GM19468 (cell line): ENCODE data around the gene CHRDL2.
A peak's percentile ranks its signal among the peaks of the same experiment; 100 is the strongest.

Source experiments
- ATAC-seq: cut with Tn5 transposase; IDR thresholded peaks from one replicate; pipeline ENCODE4 v1.9.1; 2021; ENCODE audit warnings: mild to moderate bottlenecking, moderate library complexity, moderate number of reproducible peaks; ENCODE audit not compliant: unreplicated experiment; ENCODE audit errors: extremely low read depth

Gene CHRDL2

GRCh38 chr11:74749127-74749964 lies 18.1 kb upstream of the CHRDL2 start:
- ATAC-seq = peak; percentile 32

- ATAC-seq = peak; percentile 85
Measured at GRCh38 chr11:74748211-74749126, 17.2 kb upstream of the CHRDL2 start, which contains the start of gene RNF169. Gene RNF169 (plus strand): TSS chr11:74748849. CDS start chr11:74748881, 32 bp downstream.

DNA sequence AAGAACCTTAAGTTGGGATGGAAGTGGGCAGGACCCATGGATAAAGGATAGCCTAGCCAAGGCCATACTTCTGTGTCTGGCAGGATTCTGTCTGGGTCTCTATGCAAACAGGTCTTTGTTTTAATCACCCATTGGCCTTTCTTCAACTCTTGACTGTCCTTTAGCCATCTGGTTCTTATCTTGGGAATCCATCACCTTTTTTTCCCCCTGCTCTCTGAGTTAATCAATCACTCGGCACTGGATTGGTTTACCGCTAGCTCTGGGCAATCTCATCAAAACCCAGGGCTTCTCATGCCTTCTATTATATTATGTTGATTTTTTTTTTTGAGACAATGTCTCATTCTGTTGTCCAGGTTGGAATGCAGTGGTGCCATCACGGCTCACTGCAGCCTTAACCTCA lies 15.6 kb upstream of the CHRDL2 start:
- ATAC-seq = no peak

- ATAC-seq = no peak
Measured at GRCh38 chr11:74744277-74744676, 13.1 kb upstream of the CHRDL2 start.

DNA sequence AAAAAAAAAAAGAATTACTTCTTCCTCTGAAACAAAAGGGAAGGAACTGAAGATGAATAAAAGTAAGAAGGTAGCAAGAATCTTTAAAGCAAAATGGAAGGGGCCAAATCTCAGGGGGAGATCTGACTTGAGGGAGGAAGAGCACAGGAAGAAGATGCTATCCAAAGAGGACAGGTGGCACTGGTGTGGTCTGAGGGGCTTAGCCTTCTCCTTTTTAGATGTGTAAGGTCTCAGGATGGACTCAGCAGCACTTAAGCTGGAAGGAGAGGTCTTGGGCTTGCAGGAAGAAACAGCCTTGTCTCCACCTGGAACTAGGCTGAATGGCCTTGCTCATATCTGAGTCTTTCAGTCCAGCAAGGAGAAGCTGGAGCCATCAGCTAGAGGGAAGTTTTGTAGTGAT lies 12.4 kb upstream of the CHRDL2 start:
- no peak for ATAC-seq

- ATAC-seq = no peak
Measured at GRCh38 chr11:74742070-74742469, 10.8 kb upstream of the CHRDL2 start.

DNA sequence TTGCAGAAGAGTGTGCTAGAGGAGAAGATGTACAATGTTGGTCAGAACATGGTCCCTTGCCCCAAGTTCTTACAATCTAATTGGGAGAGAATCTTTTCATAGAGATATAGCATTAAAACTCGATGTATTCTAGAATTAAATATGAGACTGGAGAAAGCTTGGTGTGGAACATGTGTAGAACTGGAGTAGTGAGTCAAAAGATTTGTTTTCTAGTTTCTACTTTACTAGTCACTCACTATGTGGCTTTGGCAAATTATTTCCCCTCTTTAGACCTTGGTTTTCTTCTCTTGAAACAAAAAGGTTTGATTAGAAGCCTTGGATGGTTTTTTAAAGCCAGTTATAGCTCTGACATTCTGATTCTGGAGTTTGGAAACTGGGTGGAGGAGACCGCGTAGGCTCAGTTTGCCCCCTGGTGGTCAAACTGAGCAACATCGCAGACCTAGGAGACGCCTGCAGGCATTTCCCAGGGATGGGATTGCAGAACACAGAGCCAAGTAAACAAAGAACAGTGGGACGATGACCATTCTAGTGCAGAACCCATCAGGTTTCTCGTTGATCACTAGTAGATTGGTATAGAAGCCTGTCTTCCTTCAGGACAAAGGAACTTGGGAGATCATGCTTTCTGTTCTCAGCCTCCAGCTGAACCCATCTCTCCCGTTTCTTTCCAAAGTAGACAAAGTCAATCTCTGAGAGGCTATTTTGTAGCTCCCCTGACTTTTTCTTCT lies 8.5 kb upstream of the CHRDL2 start:
- ATAC-seq = no peak

DNA sequence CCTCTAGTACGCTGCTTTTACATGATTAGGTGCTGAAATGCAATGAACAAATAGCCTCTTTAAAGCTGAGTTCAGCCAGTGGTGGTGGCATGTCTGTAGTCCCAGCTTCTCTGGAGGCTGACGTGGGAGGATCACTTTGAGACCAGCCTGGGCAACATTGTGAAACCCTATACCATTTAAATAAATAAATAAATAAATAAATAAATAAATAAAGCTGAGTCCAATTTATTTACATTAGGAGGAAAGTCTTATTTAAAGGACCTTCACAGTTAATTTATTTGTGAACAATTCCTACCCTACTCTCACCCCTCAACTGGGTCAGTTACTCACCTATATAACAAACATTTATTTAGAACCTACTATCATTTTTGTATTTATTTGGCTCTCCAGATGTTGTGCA lies 4.8 kb upstream of the CHRDL2 start:
- ATAC-seq = no peak

- ATAC-seq = no peak
Measured at GRCh38 chr11:74735365-74735928, 4.2 kb upstream of the CHRDL2 start.

DNA sequence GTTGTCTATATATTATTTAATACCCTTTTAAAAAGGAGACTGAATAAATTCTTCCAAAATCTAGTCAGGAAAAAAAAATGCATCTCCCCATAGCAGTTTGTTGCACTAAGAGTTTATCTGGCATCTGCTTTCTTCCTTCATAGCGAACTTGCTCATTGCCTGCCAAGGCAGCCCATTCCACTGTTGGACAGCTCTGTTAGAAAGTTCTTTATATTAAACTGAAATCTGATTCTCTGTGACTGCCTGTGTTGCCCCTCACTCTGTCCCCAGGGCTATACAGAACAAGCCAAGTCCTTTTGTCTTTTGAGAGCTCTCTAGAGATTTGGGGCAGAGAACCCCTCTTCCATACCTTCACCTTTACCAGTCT lies 3.3 kb upstream of the CHRDL2 start:
- ATAC-seq = no peak

- no peak for ATAC-seq
Measured at GRCh38 chr11:74730571-74731260, 510 bp downstream of the CHRDL2 start.

GRCh38 chr11:74729397-74729796 lies 1.8 kb downstream of the CHRDL2 start:
- ATAC-seq = no peak

DNA sequence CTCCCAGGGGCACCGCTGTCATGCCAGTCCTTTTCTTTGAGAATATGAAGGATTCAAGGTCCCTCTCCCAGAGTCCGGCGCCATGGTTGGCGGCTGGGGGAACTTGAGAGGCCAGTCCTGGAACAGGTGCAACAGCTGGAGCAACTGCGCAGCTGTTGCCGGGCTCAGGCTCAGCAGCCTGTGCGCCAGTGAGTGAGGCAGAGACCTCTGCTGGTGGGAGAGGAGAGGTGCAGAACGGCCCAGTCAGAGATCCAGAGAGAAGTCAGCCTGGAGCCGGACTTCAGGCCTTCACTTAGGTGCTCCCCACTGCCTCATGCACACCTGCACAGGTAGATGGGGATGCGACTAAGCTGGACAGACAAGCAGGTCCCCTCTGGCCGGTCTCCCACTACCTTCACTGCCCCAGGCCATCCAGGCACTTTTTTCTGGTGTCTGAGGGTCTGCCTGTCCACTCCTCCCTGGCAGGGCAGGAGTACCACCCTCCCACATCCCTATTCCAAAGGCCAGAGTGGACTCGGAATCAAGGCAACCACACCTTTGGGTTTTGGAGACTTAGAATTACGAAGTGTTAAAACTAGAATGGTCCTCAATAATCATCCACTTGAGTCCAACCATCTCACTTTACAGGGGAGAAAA lies 4.6 kb downstream of the CHRDL2 start:
- ATAC-seq = no peak

DNA sequence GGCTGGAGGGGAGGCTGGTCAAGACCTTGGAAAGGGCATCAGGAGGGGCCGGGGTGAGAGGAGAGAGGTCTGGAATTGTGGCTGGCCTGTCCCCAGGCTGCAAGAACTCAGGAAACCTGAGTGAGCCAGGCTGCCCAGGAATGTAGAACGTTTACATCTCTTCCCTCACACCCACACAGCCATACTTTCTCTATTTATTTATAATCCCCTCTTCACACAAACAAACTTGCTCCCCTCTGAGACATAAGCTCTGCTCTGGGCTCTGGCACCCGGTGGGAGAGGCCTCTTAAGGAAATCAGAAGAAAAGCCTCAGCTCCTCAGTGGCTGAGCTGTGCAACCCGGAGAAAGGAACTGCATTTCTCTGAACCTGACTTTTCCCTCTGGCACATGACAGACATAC lies 5.5 kb downstream of the CHRDL2 start:
- no peak for ATAC-seq

DNA sequence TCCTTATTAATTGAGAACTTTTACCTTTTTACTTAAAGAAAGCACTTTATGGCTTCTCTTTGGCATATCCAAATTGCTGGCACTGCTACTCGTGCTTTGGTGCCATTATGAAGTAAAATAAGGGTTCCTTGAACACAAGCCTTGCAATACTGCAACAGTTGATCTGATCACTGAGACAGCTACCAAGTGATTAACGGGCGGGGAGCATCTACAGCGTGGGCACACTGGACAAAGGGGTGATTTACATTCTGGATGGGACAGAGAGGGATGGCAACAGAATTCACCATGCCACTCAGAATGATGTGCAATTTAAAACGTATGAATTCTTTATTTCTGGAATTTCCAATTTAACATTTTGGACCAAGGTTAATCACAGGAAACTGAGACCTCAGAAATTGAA lies 7.7 kb downstream of the CHRDL2 start:
- no peak for ATAC-seq

DNA sequence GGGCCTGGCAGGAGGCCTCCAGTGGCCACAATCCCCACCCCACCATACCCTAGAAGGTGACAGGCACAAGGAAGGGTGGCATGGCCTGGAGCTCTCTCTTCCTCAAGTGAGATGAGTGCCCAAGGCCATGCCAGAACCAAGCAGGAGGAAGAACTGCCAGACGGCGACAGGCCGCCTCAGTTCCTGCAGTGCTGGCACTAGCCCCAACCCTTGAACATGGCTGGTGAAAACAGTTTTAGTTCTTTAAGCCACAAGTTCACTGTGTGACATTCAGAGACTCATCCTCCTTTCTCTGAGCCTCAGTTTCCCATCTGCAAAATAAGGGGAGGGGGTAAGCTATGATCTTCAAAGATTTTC lies 9.8 kb downstream of the CHRDL2 start:
- ATAC-seq = no peak

DNA sequence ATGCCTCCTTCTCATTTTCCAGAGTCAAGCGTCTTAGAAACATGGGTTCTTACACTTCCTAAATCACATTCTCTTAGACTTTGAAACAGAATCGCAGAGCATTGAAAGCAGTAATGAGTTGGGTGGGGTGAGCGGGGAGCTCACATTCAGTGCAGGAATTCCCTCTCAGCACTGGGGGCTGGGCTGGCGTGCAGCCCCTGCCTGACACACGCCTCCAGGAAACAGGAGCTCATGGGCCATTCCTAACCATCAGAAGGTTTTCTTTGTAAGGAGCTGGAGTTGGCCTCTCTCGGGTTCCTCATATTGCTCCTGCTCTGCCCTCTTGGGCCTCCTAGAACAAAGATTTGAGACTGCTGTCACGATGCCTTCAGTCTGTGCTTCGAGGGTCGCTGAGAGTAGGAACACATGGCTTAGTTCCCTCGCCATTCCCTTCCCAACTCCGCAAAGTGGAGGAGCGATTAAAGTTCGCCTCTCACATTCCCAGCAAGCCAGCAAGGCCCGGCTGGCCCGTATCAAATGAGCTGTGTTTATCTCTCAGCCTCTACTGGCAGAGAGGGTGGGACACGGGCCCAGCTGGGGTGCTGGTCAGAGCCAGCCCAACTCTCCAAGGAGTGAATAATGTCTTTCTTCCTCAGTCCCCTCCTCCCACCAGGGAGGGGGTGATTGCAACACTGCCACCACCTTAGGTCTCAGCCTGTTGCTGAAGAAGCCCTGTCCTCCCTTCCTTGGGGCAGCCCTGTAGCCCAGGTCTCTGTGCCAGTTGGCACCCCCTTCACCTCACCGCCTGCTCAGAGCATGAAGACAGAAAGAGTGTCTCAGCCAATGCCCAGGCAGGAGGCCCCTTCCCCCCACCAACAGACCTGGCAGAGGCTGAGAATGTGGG lies 10.4 kb downstream of the CHRDL2 start:
- ATAC-seq = no peak

DNA sequence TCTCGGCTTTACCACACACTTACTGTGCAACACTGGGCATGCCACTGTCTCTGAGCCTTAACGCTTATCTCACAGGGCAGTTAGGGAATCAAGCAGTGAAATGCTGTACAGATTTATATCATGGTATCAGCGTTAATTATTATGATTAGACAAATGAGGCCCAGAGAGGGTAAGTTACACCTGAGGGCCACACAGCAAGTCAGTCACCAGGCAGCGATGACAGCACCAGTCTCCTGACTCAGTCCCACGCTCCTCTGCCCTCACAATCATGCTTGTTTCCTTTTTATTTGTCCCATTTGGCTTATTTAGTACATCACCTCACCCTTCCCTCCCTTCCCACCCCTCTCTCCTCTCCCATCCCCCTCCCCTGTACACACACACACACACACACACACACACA lies 12.2 kb downstream of the CHRDL2 start:
- ATAC-seq = no peak
